Stimulated activated CD8-positive, alpha-beta memory T cell treated with anti-CD3 and anti-CD28 coated beads, Interleukin-7, amount 100 ng/mL, for 24 hours (primary cell): Measurements from ENCODE around the gene RNASE11.
"Not testable (repeated sequence)": the region's sequence is repeated elsewhere in the genome, so short reads cannot be mapped to it uniquely, and the experiment has no call there.

ENCODE experiments used
- DNase-seq: peaks from one replicate; pipeline ENCODE4 v3.0.0-alpha.2; 2020; ENCODE audit warnings: low read depth

RNASE11 gene

DNA sequence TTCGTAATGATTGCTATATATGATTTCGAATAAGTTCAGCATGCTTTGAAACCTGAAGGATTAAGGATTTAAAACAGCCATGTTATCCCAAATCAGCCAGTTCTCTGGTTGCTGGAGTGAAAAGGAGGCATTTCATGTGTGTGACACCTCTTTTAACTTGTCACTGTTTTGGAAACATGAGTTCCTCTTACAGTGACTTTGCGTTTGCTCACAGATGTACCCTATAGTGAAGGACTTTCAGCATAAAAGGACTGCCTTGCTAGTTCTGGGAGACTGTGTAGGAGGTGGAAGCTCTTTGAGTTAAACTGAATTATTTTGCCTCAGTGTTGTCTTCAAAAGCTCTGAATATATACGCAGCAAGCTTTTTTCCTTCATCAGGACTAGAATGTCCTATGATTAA lies 7.6 kb downstream of the RNASE11 start:
- no peak for DNase-seq

DNA sequence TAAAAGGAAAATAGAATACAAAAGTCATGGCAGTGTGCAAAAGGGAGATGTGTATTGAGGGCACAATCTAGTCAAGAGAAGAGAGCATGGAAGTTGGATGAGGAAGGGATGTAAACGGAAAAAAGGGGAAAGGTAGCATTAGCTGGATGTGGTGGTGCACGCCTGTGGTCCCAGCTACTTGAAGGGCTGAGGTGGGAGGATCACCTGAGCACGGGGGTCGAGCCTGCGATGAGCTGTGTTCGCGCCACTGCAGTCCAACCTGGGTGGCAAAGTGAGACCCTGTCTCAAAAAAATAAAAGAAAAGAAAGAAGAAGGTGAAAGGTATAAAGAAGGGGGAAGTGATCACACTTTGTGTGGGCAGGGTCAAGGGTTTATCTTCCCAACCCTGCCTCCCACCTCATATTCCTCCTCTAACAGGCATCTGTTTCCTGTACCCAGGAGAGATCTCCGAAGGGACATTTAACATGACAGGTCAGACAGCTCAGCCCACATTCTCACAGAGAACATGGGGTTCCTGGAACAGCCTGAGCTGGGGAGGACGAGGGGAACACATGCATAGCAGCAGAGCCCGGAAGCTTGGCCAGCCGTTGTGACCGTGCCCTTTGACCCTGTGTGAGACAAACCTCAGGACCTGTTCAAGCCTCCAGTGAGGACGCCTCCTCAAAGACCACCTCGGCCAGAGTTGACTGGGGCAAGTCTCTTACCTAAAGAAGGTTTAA lies 8.9 kb downstream of the RNASE11 start:
- no peak for DNase-seq

DNA sequence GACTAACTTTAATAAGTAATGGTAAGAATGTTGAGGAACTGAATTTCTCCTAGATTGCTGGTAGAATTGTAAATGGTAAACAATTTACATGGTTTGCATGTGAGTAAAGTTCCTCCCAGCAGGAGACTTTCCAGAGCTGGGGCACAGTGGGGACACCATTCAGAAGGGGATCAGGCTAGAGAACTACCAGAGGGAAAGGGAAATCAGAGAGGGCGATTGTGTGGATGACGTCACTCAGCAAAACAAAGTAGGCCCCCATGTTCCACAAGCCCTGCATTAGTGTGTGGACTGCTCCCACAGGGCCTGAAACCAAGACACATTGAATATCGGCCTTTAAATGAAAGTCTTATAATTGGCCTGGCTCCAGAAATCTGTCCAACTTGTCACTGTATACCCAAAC lies 9.5 kb downstream of the RNASE11 start:
- no peak for DNase-seq

DNA sequence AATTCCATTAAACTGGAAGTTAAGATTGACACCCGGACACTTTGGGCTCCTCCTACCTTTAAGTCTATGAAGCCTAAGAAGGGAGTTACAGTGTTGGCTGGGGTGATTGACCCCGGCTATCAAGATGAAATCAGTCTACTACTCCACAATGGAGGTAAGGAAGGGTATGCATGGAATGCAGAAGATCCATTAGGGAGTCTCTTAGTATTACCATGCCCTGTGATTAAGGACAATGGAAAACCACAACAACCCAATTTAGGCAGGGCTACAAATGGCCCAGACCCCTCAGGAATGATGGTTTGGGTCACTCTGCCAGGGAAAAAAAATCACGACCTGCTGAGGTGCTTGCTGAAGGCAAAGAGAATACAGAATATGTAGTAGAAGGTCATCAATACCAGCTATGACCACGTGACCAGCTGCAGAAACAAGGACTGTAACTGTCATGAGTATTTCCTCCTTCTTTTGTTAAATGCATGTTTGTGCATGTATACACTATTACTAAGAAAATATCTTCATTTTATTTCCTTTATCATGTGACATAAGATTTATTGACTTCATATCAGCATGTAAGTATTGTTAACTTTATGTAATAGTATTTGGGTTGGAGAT lies 15.3 kb downstream of the RNASE11 start:
- not testable (repeated sequence) for DNase-seq

DNA sequence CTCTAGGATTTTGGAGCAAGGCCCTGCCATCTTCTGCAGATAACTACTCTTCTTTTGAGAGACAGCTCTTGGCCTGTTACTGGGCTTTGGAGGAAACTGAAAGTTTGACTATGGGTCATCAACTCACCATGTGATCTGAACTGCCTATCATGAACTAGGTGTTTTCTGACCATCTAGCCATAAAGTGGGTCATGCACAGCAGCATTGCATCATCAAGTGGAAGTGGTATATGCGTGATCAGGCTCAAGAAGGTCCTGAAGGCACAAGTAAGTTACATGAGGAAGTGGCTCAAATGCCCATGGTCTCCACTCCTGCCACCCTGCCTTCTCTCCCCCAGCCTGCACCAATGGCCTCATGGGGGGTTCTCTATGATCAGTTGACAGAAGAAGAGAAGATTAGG lies 17.1 kb downstream of the RNASE11 start:
- not testable (repeated sequence) for DNase-seq

DNA sequence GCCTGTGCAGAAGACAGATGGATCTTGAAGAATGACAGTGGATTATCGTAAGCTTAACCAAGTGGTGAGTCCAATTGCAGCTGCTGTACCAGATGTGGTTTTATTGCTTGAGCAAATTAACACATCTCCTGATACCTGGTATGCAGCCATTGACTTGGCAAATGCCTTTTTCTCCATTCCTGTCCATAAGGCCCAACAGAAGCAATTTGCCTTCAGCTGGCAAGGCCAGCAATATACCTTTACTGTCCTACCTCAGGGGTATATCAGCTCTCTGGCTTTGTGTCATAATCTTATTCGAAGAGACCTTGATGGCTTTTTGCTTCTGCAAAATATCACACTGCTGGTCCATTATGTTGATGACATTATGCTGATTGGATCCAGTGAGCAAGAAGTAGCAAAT lies 17.9 kb downstream of the RNASE11 start:
- not testable (repeated sequence) for DNase-seq

DNA sequence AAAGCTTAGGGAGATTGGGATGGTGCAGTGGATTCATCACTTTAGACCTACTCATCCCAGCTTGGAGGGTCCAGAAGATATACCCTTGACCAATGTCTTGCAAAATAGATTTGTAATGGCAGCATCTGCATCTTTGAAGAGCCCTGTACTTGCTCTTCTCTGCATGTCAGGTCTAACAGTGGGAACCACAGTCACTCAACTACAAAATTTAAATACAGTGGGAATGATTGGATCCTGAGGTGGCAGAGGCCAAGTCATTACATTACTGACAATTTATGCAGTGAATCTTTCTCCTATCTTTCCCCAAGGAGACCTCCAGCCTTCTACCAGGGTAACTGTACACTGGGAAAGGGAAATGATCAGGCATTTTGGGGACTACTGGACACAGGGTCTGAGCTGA lies 18.7 kb downstream of the RNASE11 start:
- no peak for DNase-seq

DNA sequence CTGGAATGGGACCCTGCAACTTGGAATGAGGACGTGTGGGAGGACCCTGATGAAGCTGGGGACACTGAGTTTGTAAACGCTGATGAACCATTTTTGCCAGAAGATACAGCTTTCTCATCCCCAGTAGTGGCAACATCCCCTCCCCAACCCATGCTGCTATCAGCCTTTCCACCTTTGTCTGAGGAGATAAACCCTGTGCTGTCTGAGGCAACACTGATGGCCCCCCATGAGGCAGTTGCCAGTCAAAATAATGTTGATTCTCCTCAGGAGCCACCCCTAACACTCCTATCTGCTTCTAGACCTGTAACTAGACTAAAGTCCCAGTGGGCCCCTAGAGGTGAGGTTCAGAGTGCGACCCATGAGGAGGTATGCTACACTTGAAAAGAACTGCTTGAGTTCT lies 19.4 kb downstream of the RNASE11 start:
- DNase-seq, result no peak

DNA sequence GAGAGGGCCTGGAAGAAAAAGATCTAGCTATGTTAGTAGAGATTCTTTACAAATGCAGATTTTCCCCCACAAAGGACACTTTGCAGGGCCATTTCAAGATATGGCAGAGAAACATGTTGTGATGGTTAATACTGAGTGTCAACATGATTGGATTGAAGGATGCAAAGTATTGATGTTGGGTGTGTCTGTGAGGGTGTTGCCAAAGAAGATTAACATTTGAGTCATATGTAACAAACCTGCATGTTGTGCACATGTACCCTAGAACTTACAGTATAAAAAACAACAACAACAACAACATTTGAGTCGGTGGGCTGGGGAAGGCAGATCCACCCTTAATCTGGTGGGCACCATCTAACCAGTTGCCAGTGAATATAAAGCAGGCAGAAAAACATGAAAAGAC lies 20.6 kb downstream of the RNASE11 start:
- DNase-seq, result not testable (repeated sequence)

DNA sequence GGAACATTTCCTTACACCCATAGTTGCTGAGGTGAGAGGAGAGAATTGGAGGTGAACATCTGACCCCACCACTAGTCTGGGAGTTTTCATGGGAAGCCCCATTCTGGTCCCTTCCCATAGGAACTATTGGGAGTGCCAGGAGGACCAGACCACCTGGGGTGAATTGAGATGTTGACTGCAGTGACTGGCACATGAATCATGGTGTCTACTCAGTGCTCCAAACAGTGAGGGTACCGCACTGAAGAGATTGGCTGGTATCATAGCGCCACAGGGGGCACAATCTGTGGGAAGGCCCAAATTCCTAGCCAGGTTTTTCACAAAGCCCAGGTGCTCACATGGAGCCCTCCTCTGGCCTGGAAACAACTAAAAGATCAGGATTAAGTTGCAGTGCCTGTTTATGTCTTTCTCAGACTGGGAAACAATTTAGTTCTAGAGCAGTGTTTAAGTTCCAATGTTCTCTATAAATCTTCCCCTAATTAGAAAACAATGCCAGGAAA lies 23.3 kb downstream of the RNASE11 start:
- DNase-seq, result no peak

DNA sequence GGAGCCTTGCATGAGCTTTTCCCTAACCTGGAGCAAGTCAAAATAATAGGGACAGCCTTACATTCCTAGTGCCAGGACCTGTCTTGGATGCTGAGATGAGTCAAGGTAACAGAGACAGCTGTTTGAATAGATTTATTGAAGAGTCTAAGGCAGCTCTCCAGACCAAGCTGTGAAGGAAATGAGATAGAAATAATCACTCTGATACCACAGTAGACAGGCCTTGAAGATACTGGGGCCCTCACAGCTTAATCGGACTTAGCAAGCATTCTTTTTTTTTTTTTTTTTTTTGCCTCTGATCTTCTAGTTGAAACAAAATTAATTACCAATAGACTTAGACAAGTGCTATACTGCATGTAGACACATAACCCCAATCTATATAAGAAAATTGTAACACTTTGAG lies 23.8 kb downstream of the RNASE11 start:
- no peak for DNase-seq

DNA sequence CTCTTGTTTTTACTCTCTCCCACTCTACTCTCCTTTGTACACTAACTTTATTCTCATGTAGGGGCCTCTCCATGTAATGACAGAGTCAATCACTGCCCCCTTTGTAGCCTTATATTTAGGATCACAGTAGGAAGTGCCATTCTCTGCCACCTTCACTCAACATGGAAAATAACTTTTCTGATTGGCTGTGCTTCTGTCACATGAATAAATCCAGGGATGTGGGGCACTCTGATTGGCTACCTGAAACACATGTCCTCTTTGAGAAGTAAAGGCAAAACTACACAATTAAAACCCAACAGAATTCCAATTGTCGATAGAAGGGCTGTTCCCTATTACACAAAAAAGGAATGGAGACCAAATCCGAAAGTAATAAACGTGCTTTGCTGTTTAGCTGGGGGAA lies 26.8 kb downstream of the RNASE11 start, which contains the start of gene RNASE9:
Gene RNASE9, minus strand, starts transcription at position 87 of the 400 bp plus-strand sequence.
- DNase-seq, result no peak

DNA sequence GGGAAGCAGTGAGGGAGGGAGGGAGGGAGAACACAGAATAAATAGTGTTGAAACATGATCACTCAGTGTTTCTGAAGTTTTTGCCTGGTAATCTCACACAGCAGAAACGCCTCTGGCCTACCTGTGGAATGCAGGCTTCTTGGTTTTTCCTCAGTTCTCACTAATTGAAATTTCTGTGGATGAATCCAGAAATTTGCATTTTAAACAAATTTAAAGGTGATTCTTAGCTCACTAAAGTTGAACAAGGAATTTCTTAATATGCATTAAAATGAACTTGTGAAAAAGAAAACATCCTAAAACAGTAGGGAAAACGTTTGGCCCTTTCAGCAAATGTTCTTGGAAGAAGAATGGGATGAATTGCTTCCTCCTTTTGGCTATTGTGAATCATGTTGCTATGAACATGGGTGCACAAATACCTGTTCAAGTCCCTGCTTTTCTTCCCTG lies 28.3 kb downstream of the RNASE11 start:
- no peak for DNase-seq

DNA sequence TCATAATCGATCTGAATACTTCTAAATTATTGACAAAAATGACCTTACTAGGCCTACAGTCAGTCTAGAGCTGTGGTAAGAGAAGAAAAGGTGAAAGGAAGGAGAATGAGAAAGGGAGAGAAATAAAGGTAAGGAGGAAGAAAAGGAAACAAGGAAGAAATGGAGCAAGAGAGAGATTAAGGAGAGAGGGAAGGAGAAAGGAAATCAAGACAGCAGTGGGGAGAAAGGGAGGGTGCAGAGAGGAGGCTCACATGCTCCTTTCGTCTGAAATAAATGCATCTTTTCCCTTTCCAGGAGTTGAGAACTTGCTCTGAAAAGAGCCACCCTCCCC lies 30.6 kb downstream of the RNASE11 start:
- no peak for DNase-seq

DNA sequence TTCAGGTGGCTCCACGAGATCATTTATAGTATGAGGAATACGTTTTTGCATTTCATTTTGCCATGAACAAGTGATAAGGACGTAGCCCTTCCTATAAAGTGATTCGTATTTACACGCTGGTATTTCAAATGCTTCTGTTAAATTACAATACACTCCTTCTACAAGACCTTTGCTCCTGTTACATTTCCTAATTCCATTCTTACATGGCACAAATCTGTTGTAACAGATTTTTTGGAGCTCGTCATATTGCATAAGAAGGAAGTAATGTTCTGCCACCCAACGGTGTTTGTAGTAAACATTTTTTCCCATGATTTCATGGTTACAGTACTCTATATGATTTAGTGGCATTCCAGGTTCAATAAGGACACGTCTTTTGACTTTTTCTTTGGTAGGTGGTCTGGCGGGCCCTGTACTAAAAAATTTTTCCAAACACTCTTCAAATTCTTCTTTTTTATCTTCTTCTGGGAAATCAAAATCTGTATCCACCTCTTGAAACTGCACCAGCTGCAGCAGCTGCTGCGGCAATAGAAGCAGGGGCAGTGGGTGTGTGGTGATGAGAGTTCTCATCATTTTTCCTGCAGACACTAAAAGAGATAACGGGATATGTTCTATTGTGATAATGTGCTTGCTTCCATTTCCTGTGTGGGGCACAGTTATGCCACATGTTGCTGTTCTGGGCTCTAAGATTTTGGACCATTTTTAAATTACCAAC lies 31.1 kb downstream of the RNASE11 start:
- no peak for DNase-seq

DNA sequence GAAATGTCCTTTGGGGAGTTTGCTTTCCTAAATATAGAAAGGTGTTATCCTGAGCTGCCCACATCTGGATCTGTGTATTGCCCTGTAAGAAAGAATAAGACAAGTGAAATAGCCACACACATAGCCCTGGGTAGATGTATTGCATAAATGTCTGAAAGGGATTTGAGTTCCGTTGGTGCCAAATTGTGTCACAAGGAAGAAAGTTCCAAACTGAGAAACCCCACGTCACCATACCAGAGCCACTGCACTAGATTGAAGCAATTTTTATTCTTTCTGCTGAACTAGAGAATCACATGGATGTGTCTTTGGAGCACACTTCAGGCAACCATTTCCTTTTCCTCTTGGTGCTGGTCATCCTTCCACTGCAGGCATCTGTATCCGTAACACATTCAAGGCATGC lies 32.0 kb downstream of the RNASE11 start:
- no peak for DNase-seq

DNA sequence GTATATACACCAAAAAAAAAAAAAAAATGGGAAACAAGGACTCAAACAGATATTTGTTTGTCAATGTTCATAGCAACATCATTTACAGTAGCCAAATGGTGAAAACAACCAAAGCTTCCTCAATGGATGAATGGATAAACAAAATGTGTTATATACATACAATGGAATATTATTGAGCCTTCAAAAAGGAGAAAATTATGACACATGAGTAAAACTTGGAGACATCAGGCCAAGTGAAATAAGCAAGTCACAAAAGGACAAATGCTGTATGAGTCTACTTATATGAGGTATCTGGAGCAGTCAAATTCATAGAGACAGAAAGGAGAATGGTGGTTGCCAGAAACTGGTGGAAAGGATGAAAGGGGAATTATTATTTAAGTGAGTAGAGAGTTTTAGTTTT lies 34.8 kb downstream of the RNASE11 start:
- DNase-seq, result no peak

DNA sequence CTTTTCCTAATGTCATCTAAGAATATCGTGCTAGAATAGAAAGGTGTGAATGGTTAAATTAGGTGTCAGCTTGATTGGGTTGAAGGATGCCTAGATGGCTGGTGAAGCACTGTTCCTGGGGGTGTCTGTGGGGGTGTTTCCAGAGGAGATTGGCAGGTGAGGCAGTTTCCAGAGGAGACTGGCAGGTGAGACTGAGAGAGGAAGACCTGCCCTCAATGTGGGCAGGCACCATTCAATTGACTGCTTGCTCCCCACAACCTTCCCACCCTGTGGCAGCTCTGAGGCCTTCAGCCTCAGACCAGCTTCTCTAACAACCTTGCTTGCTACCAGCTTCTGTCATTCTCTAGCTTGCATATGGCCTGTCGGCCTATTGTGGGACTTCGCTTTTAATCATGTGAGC lies 36.2 kb downstream of the RNASE11 start:
- DNase-seq, result no peak

DNA sequence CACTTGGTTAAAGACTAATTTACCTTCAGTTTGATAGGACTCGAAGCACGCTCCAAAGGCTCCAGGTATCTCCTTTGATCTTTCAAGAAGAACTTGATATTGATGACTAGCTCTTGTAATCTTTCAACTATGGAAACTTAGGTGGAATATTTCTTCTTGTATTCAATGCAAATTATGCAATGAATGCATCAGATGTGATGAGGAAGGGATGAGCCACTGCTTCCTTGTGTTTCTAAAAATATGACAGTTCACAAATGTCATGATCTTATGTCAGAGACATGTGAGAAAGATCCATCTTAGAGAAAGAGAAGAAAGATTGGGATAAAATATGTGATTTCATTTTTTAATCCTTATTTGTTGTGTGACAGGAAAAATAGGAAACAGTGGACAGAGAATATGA lies 36.9 kb downstream of the RNASE11 start:
- no peak for DNase-seq

DNA sequence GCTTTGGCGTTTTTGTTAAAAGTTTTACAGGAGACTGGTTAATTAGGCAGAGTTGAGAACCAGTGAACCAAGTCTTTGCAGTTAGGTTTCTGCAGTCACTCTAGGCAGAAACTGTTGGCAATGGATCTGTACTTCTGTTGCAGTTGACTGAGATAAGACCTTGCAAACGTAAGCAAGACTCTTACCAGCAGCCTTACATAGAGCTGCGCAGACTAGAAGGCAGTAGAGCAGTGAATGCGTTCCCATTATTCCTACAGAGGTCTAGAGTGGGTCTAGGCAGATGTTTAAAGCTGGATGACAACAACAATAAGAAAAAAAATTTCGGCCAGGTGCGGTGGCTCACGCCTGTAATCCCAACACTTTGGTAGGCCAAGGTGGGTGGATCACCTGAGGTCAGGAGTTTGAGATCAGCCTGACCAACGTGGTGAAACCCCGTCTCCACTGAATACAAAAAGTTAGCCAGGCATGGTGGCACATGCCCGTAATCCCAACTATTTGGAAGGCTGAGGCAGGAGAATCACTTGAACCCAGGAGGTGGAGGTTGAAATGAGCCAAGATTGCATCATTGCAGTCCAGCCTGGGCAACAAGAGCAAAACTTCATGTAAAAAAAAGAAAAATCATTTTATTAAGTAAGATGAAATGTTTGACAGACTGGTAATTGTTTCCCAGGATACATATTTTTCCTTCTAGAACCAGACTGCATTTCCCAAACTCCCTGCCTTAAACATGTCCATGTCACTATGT lies 39.2 kb downstream of the RNASE11 start:
- DNase-seq, result no peak

DNA sequence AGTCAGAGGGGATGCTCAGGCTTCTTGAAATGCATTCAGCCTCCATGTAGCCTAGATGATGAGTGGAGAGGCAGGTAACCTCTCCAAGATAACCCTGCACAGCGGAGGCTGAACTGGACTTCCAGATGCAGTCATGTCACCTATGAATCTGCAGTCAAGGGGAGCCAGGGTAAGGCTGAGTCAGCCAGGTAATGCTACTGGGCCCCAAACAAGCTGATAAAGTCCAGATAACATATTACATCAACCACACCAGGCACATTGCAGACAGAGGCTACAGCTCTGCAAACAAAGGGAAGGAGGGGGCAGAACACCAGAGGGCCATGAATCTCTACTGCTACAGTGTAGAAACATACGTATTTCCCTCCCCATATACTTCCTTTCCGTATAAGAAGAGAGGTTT lies 40.9 kb downstream of the RNASE11 start:
- DNase-seq, result no peak

DNA sequence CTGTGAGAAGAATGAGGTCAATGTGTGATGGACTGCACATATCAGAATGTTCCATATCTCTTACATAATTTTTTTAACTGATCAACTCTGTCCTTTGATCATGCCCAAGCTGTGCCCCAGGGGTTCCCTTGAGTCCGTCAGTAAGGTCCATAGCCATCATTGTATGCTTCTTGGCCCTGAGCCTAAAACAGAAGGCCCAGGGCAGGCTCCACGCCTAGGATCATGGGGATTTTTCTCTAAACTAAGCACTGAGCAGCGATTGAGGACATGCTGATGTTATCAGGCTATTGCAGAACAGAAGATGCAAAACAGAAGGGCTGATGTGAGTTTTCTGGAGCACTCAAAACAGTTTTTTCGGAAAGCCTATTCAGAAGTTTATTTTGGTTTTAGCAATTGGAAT lies 47.9 kb downstream of the RNASE11 start:
- DNase-seq, result no peak
